ENCODE results near the gene ZC3H10.

DNA sequence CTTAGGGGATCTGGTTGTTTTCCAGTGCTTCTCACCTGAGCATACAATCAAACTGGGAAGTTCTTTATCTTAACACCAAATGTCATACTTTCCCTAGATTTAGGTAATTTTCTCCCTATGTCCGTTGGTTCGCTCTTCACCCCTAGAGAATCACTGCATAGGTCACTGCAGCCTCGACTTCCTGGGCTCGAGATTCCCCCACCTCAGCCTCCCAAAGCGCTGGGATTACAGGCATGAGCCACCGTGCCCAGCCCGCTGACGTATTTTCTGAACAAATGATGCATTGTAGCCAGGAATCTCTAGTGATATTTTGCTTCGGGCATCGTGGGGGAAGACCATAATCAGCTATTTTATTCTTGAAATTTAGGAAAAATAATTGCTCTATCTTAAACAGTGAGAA, 2.7 kb upstream of the ZC3H10 start:
- TF ChIP-seq, protein P1, sequence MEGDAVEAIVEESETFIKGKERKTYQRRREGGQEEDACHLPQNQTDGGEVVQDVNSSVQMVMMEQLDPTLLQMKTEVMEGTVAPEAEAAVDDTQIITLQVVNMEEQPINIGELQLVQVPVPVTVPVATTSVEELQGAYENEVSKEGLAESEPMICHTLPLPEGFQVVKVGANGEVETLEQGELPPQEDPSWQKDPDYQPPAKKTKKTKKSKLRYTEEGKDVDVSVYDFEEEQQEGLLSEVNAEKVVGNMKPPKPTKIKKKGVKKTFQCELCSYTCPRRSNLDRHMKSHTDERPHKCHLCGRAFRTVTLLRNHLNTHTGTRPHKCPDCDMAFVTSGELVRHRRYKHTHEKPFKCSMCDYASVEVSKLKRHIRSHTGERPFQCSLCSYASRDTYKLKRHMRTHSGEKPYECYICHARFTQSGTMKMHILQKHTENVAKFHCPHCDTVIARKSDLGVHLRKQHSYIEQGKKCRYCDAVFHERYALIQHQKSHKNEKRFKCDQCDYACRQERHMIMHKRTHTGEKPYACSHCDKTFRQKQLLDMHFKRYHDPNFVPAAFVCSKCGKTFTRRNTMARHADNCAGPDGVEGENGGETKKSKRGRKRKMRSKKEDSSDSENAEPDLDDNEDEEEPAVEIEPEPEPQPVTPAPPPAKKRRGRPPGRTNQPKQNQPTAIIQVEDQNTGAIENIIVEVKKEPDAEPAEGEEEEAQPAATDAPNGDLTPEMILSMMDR (IDR thresholded peaks at IDR 0.05; ENCODE audit: extremely low read depth in 1 of 2, insufficient read depth in 1 of 2, low read depth in 1 of 2, low read length in 2 of 2), result no peak
- TF ChIP-seq POLR2A (IDR thresholded peaks at IDR 0.05; ENCODE audit: low read depth, low read length) (no peak), EZH2 (IDR thresholded peaks at IDR 0.05; ENCODE audit: borderline replicate concordance, low read depth, low read length, severe bottlenecking) (no peak), POLR2AphosphoS5 (IDR thresholded peaks at IDR 0.05; ENCODE audit: insufficient read depth, low read depth, low read length) (no peak)

All from endothelial cell of umbilical vein (primary cell).